ENCODE results near the gene UNC45A. TPM values are rescaled to one million over a fixed set of nuclear protein-coding genes. Genes with fewer than 3 reads are reported as not detected.
A peak's percentile ranks its signal among the peaks of the same experiment; 100 is the strongest.

The UNC45A gene
- total RNA-seq, 4 donors from 2014 or later: 63.7 to 116 (median 100) TPM

DNA sequence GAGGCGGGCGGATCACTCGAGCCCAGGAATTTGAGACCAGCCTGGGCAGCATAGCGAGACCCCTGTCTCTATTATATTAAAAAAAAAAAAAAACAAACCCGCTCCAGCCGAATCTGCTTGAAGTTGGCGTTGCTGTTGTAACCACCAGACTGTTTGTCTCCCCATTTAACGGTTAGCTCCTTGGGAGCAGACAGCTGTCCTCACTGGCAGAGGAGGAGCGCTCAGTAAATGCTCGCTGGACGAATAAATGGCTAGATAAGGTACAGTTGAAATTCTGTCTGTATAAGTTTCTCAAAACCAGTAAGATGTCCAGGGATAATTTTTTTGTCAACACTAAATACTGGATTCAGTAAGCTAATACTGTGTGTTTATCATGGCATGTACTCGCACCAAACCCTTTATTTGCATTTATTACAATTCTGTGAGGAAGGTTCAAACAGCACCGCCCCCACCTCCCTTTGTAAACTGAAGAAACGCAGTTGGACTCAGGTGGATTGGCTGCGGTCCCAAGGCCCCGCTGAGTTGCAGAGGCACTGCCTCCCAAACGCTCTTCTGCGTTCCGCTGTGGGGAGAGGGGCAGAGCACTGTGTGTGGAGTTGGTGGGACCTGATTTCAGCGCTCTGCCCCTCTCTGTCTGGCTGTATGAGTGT, 20.7 kb downstream of the UNC45A start:
- no peak for ATAC-seq
- WGBS, 2 donors (ENCODE audit: low coverage in 1 of 2): 63% methylated on average over 9 to 13 of the region's 20 CpGs
- Histone ChIP-seq H3K4me3 (peak overlapping the region in 1 of 2 donors; percentile 89), H3K9me3 (no peaks in the 10 kb centered on the region), H3K27me3 (no peaks in the 10 kb centered on the region), H3K27ac (peak overlapping the region in 3 of 4 donors; percentile 93 to 97 (median 94)), H3K36me3 (peaks cover 0 to 44% of the 10 kb centered on the region in 2 donors), H3K4me1 (peaks cover 2 to 60% (median 16%) of the 10 kb centered on the region in 3 donors)
- no peak for TF ChIP-seq POLR2A (IDR thresholded peaks at IDR 0.05)
- TF ChIP-seq, protein P1, sequence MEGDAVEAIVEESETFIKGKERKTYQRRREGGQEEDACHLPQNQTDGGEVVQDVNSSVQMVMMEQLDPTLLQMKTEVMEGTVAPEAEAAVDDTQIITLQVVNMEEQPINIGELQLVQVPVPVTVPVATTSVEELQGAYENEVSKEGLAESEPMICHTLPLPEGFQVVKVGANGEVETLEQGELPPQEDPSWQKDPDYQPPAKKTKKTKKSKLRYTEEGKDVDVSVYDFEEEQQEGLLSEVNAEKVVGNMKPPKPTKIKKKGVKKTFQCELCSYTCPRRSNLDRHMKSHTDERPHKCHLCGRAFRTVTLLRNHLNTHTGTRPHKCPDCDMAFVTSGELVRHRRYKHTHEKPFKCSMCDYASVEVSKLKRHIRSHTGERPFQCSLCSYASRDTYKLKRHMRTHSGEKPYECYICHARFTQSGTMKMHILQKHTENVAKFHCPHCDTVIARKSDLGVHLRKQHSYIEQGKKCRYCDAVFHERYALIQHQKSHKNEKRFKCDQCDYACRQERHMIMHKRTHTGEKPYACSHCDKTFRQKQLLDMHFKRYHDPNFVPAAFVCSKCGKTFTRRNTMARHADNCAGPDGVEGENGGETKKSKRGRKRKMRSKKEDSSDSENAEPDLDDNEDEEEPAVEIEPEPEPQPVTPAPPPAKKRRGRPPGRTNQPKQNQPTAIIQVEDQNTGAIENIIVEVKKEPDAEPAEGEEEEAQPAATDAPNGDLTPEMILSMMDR (IDR thresholded peaks at IDR 0.05): no peak
- TF ChIP-seq EP300 (IDR thresholded peaks at IDR 0.05): no peak
- no peak for TF ChIP-seq POLR2AphosphoS5 (IDR thresholded peaks at IDR 0.05)

- TF ChIP-seq POLR2AphosphoS5 (IDR thresholded peaks at IDR 0.05) (no peak), POLR2A (IDR thresholded peaks at IDR 0.05) (peak in 1 of 2 donors; percentile 27), EP300 (IDR thresholded peaks at IDR 0.05) (no peak)
- TF ChIP-seq, protein P1 (IDR thresholded peaks at IDR 0.05): peak in 3 of 4 experiments; percentile 94 to 98 (median 95)
- no peaks in the 10 kb centered on the region for H3K9me3 ChIP-seq
- peaks cover 0 to 44% of the 10 kb centered on the region in 2 donors for H3K36me3 ChIP-seq
- H3K4me1 ChIP-seq: peaks cover 2 to 66% (median 16%) of the 10 kb centered on the region in 3 donors
- WGBS, 2 donors (ENCODE audit: low coverage in 1 of 2): 8% methylated on average over 14 of the region's 56 CpGs; no CpG with 5 or more reads in 1 of the 2 donors
- peak overlapping the region; percentile 77 to 91 for H3K4me3 ChIP-seq
- no peaks in the 10 kb centered on the region for H3K27me3 ChIP-seq
- H3K27ac ChIP-seq: peak overlapping the region; percentile 70 to 85 (median 82)
- peak; percentile 42 for ATAC-seq
These were observed 21.4 kb downstream of the UNC45A start for GRCh38 chr15:90956274-90957030.

DNA sequence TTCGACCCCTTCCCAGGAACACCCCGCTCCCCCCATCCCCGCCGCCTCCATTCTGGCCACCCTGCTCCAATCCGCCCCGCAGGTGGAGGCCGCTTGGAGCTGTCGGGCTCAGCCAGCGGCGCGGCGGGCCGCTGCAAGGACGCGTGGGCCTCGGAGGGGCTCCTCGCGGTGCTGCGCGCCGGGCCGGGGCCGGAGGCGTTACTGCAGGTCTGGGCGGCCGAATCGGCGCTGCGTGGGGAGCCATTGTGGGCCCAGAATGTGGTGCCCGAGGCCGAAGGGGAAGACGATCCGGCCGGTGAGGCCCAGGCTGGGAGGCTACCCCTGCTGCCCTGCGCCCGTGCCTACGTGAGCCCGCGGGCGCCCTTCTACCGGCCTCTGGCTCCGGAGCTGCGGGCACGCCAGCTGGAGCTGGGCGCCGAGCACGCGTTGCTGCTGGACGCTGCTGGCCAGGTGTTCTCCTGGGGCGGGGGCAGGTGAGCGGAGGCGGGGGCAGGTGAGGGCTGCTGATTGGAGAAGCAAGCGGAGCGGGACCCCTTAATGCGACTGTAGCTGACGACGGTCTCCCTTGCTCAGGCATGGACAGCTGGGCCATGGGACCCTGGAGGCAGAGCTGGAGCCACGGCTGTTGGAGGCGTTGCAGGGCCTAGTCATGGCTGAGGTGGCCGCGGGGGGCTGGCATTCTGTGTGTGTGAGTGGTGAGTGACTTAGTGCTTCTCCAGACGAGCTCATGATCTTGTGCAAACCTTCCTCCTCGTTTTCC, 22.1 kb downstream of the UNC45A start:
- Histone ChIP-seq H3K9me3 (no peaks in the 10 kb centered on the region), H3K4me1 (peaks cover 2 to 66% (median 16%) of the 10 kb centered on the region in 3 donors), H3K27ac (peak overlapping the region; percentile 70 to 85 (median 82)), H3K4me3 (peak overlapping the region; percentile 77 to 91), H3K36me3 (peaks cover 0 to 44% of the 10 kb centered on the region in 2 donors), H3K27me3 (no peaks in the 10 kb centered on the region)
- 20 to 40% methylated on average over 1 of the region's 63 CpGs for WGBS, 2 donors (ENCODE audit: low coverage in 1 of 2)
- peak; percentile 6 for ATAC-seq
- TF ChIP-seq, protein P1 (IDR thresholded peaks at IDR 0.05): no peak
- TF ChIP-seq POLR2AphosphoS5 (IDR thresholded peaks at IDR 0.05) (no peak), POLR2A (IDR thresholded peaks at IDR 0.05) (no peak), EP300 (IDR thresholded peaks at IDR 0.05) (no peak)

GRCh38 chr15:90957791-90958190, 22.7 kb downstream of the UNC45A start:
- TF ChIP-seq POLR2AphosphoS5 (IDR thresholded peaks at IDR 0.05): no peak
- TF ChIP-seq, protein P1 (IDR thresholded peaks at IDR 0.05): no peak
- no peak for TF ChIP-seq POLR2A (IDR thresholded peaks at IDR 0.05)
- no peak for TF ChIP-seq EP300 (IDR thresholded peaks at IDR 0.05)
- Histone ChIP-seq H3K9me3 (no peaks in the 10 kb centered on the region), H3K27me3 (no peaks in the 10 kb centered on the region), H3K27ac (peak overlapping the region in 3 of 4 donors; percentile 39 to 85 (median 84)), H3K36me3 (peaks cover 0 to 41% of the 10 kb centered on the region in 2 donors), H3K4me3 (peak overlapping the region; percentile 77 to 91), H3K4me1 (peaks cover 2 to 66% (median 16%) of the 10 kb centered on the region in 3 donors)
- no peak for ATAC-seq
- WGBS, 2 donors (ENCODE audit: low coverage in 1 of 2): 44 to 80% methylated on average over 1 to 3 of the region's 6 CpGs
